K562 (cell line): ENCODE measurements around the gene HRAS. TPM values are rescaled to one million over a fixed set of nuclear protein-coding genes. Genes with fewer than 3 reads are reported as not detected.

Experiments used
- ETV6 ChIP-seq, 3 experiments: fragments of 150-350 bp in 1 of 3; sonication (generic) in 1 of 3; formaldehyde crosslinking in 1 of 3; IDR thresholded peaks; 2 replicates each; pipeline versions ENCODE4 v1.6.1 to v1.8.0; 2014 to 2022; ENCODE audit warnings: borderline replicate concordance in 2 of 3, low read depth in 2 of 3, antibody characterized with exemption in 1 of 3, low read length in 1 of 3, mild to moderate bottlenecking in 1 of 3, missing genetic modification reagents in 1 of 3
- HDAC2 ChIP-seq: fragments of 450-650 bp; IDR thresholded peaks from 2 replicates; pipeline ENCODE4 v1.6.1; 2016; ENCODE audit warnings: mild to moderate bottlenecking
- TAF1 ChIP-seq: IDR thresholded peaks from 2 replicates; pipeline ENCODE4 v1.6.1; 2011; ENCODE audit warnings: mild to moderate bottlenecking, low read length, moderate library complexity; ENCODE audit not compliant: insufficient read depth, control insufficient read depth, severe bottlenecking; ENCODE audit errors: extremely low read depth
- polyA plus RNA-seq, 8 experiments: library from polyadenylated mRNA; depleted of rRNA in 4 of 8; stranded (reverse) in 5 of 8; unstranded in 3 of 8; fragments of >200 nt; fragmentation: Nextera tagmentation in 2 of 8; fragmentation: Illumina TruSeq in 1 of 8; extraction: Ambion mirVana in 2 of 8; extraction: Trizol in 1 of 8; gene quantifications; 2 replicates each; pipeline versions ENCODE4 v1.2.1 to v1.2.3, GENCODE V29; 2011 to 2014; ENCODE audit warnings: inconsistent platforms in 1 of 8, missing spikeins in 1 of 8
- total RNA-seq, 7 experiments: library from RNA; depleted of rRNA in 6 of 7; stranded (reverse); fragments of >200 nt in 6 of 7; fragmentation: Illumina TruSeq in 2 of 7; extraction: Trizol in 2 of 7; gene quantifications; 2 replicates each; pipeline versions ENCODE4 v1.2.1 to v1.2.3, GENCODE V29; 2011 to 2021; ENCODE audit warnings: low replicate concordance in 1 of 7
- TF ChIP-seq, protein P1 (sequence below): fragments of 250-450 bp; sonication (Bioruptor Pico); IDR thresholded peaks from 2 replicates; pipeline ENCODE4 v1.5.0; 2021
- TF ChIP-seq, protein P2 (sequence below): fragments of 450-650 bp; IDR thresholded peaks from 2 replicates; pipeline ENCODE4 v1.6.1; 2017; ENCODE audit warnings: antibody characterized with exemption, mild to moderate bottlenecking
- TF ChIP-seq, protein P3 (sequence below): fragments of 200-600 bp; sonication (generic); IDR thresholded peaks from one replicate; pipeline ENCODE4 v1.6.1; 2012; ENCODE audit warnings: mild to moderate bottlenecking, low read depth, low read length, inconsistent platforms
- TF ChIP-seq, protein P4 (sequence below): conservative IDR thresholded peaks from 2 replicates; pipeline ENCODE4 v1.6.1; 2011; ENCODE audit warnings: low read depth, mild to moderate bottlenecking, low read length; ENCODE audit not compliant: control insufficient read depth

HRAS gene
- total and polyA plus RNA-seq, 9 of the 15 experiments (the other 6 are each of a cell fraction or from before 2014, with no cell fraction given): 2.8 to 73.5 (median 29.6) TPM

- 0 out of 4 replicates have a peak, but pooled peaks of 1 of the 2 experiments have one; percentile 43 for TF ChIP-seq ETV6 (IDR thresholded peaks at IDR 0.05; ENCODE audit: borderline replicate concordance in 1 of 2, low read depth in 2 of 2, low read length in 1 of 2)
- TF ChIP-seq ETV6 (CRISPR knock-in tag; IDR thresholded peaks at IDR 0.05; ENCODE audit: borderline replicate concordance): no peak
- TF ChIP-seq HDAC2: 0 out of 2 replicates have a peak, but pooled peaks have one; percentile 21
- TF ChIP-seq, protein P1, sequence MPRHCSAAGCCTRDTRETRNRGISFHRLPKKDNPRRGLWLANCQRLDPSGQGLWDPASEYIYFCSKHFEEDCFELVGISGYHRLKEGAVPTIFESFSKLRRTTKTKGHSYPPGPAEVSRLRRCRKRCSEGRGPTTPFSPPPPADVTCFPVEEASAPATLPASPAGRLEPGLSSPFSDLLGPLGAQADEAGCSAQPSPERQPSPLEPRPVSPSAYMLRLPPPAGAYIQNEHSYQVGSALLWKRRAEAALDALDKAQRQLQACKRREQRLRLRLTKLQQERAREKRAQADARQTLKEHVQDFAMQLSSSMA (CRISPR knock-in tag): no peak
- TF ChIP-seq, protein P2, sequence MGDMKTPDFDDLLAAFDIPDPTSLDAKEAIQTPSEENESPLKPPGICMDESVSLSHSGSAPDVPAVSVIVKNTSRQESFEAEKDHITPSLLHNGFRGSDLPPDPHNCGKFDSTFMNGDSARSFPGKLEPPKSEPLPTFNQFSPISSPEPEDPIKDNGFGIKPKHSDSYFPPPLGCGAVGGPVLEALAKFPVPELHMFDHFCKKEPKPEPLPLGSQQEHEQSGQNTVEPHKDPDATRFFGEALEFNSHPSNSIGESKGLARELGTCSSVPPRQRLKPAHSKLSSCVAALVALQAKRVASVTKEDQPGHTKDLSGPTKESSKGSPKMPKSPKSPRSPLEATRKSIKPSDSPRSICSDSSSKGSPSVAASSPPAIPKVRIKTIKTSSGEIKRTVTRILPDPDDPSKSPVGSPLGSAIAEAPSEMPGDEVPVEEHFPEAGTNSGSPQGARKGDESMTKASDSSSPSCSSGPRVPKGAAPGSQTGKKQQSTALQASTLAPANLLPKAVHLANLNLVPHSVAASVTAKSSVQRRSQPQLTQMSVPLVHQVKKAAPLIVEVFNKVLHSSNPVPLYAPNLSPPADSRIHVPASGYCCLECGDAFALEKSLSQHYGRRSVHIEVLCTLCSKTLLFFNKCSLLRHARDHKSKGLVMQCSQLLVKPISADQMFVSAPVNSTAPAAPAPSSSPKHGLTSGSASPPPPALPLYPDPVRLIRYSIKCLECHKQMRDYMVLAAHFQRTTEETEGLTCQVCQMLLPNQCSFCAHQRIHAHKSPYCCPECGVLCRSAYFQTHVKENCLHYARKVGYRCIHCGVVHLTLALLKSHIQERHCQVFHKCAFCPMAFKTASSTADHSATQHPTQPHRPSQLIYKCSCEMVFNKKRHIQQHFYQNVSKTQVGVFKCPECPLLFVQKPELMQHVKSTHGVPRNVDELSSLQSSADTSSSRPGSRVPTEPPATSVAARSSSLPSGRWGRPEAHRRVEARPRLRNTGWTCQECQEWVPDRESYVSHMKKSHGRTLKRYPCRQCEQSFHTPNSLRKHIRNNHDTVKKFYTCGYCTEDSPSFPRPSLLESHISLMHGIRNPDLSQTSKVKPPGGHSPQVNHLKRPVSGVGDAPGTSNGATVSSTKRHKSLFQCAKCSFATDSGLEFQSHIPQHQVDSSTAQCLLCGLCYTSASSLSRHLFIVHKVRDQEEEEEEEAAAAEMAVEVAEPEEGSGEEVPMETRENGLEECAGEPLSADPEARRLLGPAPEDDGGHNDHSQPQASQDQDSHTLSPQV: peak; percentile 92
- TF ChIP-seq, protein P3, sequence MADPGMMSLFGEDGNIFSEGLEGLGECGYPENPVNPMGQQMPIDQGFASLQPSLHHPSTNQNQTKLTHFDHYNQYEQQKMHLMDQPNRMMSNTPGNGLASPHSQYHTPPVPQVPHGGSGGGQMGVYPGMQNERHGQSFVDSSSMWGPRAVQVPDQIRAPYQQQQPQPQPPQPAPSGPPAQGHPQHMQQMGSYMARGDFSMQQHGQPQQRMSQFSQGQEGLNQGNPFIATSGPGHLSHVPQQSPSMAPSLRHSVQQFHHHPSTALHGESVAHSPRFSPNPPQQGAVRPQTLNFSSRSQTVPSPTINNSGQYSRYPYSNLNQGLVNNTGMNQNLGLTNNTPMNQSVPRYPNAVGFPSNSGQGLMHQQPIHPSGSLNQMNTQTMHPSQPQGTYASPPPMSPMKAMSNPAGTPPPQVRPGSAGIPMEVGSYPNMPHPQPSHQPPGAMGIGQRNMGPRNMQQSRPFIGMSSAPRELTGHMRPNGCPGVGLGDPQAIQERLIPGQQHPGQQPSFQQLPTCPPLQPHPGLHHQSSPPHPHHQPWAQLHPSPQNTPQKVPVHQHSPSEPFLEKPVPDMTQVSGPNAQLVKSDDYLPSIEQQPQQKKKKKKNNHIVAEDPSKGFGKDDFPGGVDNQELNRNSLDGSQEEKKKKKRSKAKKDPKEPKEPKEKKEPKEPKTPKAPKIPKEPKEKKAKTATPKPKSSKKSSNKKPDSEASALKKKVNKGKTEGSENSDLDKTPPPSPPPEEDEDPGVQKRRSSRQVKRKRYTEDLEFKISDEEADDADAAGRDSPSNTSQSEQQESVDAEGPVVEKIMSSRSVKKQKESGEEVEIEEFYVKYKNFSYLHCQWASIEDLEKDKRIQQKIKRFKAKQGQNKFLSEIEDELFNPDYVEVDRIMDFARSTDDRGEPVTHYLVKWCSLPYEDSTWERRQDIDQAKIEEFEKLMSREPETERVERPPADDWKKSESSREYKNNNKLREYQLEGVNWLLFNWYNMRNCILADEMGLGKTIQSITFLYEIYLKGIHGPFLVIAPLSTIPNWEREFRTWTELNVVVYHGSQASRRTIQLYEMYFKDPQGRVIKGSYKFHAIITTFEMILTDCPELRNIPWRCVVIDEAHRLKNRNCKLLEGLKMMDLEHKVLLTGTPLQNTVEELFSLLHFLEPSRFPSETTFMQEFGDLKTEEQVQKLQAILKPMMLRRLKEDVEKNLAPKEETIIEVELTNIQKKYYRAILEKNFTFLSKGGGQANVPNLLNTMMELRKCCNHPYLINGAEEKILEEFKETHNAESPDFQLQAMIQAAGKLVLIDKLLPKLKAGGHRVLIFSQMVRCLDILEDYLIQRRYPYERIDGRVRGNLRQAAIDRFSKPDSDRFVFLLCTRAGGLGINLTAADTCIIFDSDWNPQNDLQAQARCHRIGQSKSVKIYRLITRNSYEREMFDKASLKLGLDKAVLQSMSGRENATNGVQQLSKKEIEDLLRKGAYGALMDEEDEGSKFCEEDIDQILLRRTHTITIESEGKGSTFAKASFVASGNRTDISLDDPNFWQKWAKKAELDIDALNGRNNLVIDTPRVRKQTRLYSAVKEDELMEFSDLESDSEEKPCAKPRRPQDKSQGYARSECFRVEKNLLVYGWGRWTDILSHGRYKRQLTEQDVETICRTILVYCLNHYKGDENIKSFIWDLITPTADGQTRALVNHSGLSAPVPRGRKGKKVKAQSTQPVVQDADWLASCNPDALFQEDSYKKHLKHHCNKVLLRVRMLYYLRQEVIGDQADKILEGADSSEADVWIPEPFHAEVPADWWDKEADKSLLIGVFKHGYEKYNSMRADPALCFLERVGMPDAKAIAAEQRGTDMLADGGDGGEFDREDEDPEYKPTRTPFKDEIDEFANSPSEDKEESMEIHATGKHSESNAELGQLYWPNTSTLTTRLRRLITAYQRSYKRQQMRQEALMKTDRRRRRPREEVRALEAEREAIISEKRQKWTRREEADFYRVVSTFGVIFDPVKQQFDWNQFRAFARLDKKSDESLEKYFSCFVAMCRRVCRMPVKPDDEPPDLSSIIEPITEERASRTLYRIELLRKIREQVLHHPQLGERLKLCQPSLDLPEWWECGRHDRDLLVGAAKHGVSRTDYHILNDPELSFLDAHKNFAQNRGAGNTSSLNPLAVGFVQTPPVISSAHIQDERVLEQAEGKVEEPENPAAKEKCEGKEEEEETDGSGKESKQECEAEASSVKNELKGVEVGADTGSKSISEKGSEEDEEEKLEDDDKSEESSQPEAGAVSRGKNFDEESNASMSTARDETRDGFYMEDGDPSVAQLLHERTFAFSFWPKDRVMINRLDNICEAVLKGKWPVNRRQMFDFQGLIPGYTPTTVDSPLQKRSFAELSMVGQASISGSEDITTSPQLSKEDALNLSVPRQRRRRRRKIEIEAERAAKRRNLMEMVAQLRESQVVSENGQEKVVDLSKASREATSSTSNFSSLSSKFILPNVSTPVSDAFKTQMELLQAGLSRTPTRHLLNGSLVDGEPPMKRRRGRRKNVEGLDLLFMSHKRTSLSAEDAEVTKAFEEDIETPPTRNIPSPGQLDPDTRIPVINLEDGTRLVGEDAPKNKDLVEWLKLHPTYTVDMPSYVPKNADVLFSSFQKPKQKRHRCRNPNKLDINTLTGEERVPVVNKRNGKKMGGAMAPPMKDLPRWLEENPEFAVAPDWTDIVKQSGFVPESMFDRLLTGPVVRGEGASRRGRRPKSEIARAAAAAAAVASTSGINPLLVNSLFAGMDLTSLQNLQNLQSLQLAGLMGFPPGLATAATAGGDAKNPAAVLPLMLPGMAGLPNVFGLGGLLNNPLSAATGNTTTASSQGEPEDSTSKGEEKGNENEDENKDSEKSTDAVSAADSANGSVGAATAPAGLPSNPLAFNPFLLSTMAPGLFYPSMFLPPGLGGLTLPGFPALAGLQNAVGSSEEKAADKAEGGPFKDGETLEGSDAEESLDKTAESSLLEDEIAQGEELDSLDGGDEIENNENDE: no peak
- peak; percentile 23 for TF ChIP-seq TAF1
- TF ChIP-seq, protein P4, sequence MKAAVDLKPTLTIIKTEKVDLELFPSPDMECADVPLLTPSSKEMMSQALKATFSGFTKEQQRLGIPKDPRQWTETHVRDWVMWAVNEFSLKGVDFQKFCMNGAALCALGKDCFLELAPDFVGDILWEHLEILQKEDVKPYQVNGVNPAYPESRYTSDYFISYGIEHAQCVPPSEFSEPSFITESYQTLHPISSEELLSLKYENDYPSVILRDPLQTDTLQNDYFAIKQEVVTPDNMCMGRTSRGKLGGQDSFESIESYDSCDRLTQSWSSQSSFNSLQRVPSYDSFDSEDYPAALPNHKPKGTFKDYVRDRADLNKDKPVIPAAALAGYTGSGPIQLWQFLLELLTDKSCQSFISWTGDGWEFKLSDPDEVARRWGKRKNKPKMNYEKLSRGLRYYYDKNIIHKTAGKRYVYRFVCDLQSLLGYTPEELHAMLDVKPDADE: no peak; the same call in none of the 2 replicates
These were observed 16.7 kb downstream of the HRAS start (continued) for GRCh38 chr11:518463-519202.
